PC-9 (cell line): Measurements from ENCODE around the gene SBF2. TPM values are rescaled to one million over a fixed set of nuclear protein-coding genes. Genes with fewer than 3 reads are reported as not detected.
"Not testable (repeated sequence)": the region's sequence is repeated elsewhere in the genome, so short reads cannot be mapped to it uniquely, and the experiment has no call there.

Experiments used
- BruUV-seq: library from RNA; stranded (reverse); fragments of 400-500 nt; replicated peaks from 2 replicates; lab custom pipeline; 2021; lab: Mats Ljungman, UMichigan
- CTCF ChIA-PET: fragments of 300-600 bp; sonication (Branson Sonifier 250); formaldehyde crosslinking; loops from one replicate; lab custom pipeline; 2022; ENCODE audit warnings: antibody characterized with exemption; lab: Charles Lee
- POLR2A ChIA-PET: fragments of 300-600 bp; sonication (Branson Sonifier 250); formaldehyde crosslinking; loops from one replicate; lab custom pipeline; 2022; ENCODE audit warnings: antibody characterized with exemption; ENCODE audit not compliant: unreplicated experiment; lab: Charles Lee
- DNase-seq, 2 experiments: peaks; one replicate each; pipeline versions ENCODE4 v3.0.0 to v3.0.0-alpha.2; 2015 to 2022; ENCODE audit warnings: mixed read lengths in 1 of 2
- H2AFZ ChIP-seq: fragments of 200-600 bp; sonication (generic); 2 replicates; pipeline ENCODE4 v1.8.1; 2017; ENCODE audit warnings: antibody characterized with exemption
- H3F3A ChIP-seq: fragments of 200-600 bp; sonication (generic); 2 replicates; pipeline ENCODE4 v1.8.1; 2017; ENCODE audit warnings: antibody characterized with exemption, mild to moderate bottlenecking, low read depth; ENCODE audit not compliant: insufficient read depth
- H3K27ac ChIP-seq: fragments of 200-600 bp; sonication (generic); 2 replicates; pipeline ENCODE4 v1.6.1; 2016; ENCODE audit warnings: mixed run types
- H3K27me3 ChIP-seq: fragments of 200-600 bp; sonication (generic); 2 replicates; pipeline ENCODE4 v1.6.1; 2016; ENCODE audit warnings: low read depth, mixed run types; ENCODE audit not compliant: insufficient read depth
- H3K36me3 ChIP-seq: fragments of 200-600 bp; sonication (generic); 2 replicates; pipeline ENCODE4 v1.6.1; 2016; ENCODE audit warnings: low read depth, mixed run types
- H3K4me1 ChIP-seq: fragments of 200-600 bp; sonication (generic); replicated peaks from 2 replicates; pipeline ENCODE4 v1.6.1; 2016; ENCODE audit warnings: mixed run types; ENCODE audit not compliant: insufficient read depth
- H3K4me2 ChIP-seq: fragments of 200-600 bp; sonication (generic); 2 replicates; pipeline ENCODE4 v1.6.1; 2017; ENCODE audit warnings: mixed run types
- H3K4me3 ChIP-seq: fragments of 200-600 bp; sonication (generic); 2 replicates; pipeline ENCODE4 v1.6.1; 2016; ENCODE audit warnings: mixed run types
- H3K79me2 ChIP-seq: fragments of 200-600 bp; sonication (generic); 2 replicates; pipeline ENCODE4 v1.6.1; 2017; ENCODE audit warnings: low read depth, mixed run types
- H3K9me2 ChIP-seq: fragments of 200-600 bp; sonication (generic); 2 replicates; pipeline ENCODE4 v1.8.1; 2017; ENCODE audit warnings: mild to moderate bottlenecking; ENCODE audit not compliant: insufficient read depth
- H3K9me3 ChIP-seq: fragments of 200-600 bp; sonication (generic); 2 replicates; pipeline ENCODE4 v1.8.1; 2016; ENCODE audit warnings: low read depth; ENCODE audit not compliant: insufficient read depth
- H4K20me1 ChIP-seq: fragments of 200-600 bp; sonication (generic); 2 replicates; pipeline ENCODE4 v1.8.1; 2017; ENCODE audit not compliant: insufficient read depth
- EZH2 ChIP-seq: fragments of 200-600 bp; sonication (generic); IDR thresholded peaks from 2 replicates; pipeline ENCODE4 v1.8.0; 2017; ENCODE audit warnings: antibody characterized with exemption, low read depth
- intact Hi-C: fragments of 100-400 bp; cut with micrococcal nuclease; formaldehyde crosslinking; loops from one replicate; pipeline ENCODE4 v1.10.0; 2022; ENCODE audit not compliant: unreplicated experiment
- total RNA-seq: library from RNA; stranded (reverse); gene quantifications from 2 replicates; pipeline ENCODE4 v1.2.3, GENCODE V29; 2021
- TF ChIP-seq, protein P1 (sequence below): fragments of 200-600 bp; sonication (generic); conservative IDR thresholded peaks from 2 replicates; pipeline ENCODE4 v1.6.1; 2017; ENCODE audit warnings: mixed run types, antibody characterized with exemption, mild to moderate bottlenecking, moderate library complexity

Gene SBF2
- total RNA-seq, 1 experiment from 2014 or later, result 18.6 TPM

DNA sequence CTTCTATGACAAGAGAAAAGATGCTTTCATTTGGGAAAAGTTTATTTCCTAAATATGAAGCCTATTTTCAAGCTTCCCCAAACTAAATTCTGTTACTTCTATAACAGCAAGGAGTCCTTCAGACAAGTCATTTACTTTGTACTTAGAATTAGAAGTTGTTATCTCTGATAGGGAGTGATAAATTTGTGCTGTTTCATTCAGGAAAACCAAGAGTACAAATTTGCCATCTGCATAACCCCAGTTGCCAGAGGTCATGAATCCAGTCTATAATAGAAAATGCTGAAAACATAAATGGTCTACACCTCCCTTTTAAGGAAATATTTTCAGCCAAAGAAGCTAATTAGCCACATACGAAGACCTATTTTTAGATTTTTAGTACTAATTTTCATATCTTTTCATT, 61.3 kb downstream of the SBF2 start:
- Histone ChIP-seq H3K4me3 (no peak overlapping the region), H3K27ac (no peak overlapping the region), H3K27me3 (no peaks in the 10 kb centered on the region), H3K9me3 (no peaks in the 10 kb centered on the region), H3F3A (0 out of 2 replicates have a peak, but pooled peaks cover 5% of the 10 kb centered on the region), H3K79me2 (no peaks in the 10 kb centered on the region), H3K4me1 (no peaks in the 10 kb centered on the region; the same call in 1 of the 2 replicates), H3K36me3 (no peaks in the 10 kb centered on the region), H2AFZ (no peak overlapping the region), H3K4me2 (no peak overlapping the region), H3K9me2 (no peaks in the 10 kb centered on the region), H4K20me1 (no peaks in the 10 kb centered on the region; the same call in 1 of the 2 replicates)
- ChIA-PET CTCF (no interaction called here), POLR2A (no interaction called here)
- TF ChIP-seq, protein P1, sequence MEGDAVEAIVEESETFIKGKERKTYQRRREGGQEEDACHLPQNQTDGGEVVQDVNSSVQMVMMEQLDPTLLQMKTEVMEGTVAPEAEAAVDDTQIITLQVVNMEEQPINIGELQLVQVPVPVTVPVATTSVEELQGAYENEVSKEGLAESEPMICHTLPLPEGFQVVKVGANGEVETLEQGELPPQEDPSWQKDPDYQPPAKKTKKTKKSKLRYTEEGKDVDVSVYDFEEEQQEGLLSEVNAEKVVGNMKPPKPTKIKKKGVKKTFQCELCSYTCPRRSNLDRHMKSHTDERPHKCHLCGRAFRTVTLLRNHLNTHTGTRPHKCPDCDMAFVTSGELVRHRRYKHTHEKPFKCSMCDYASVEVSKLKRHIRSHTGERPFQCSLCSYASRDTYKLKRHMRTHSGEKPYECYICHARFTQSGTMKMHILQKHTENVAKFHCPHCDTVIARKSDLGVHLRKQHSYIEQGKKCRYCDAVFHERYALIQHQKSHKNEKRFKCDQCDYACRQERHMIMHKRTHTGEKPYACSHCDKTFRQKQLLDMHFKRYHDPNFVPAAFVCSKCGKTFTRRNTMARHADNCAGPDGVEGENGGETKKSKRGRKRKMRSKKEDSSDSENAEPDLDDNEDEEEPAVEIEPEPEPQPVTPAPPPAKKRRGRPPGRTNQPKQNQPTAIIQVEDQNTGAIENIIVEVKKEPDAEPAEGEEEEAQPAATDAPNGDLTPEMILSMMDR, result no peak
- TF ChIP-seq EZH2, result no peak
- intact Hi-C loops, result no loop called here
- DNase-seq, result no peak
- no TSS peak for BruUV-seq

GRCh38 chr11:10231803-10232202, 62.2 kb downstream of the SBF2 start:
- H3F3A ChIP-seq, CTCF ChIA-PET, H3K9me2 ChIP-seq, H3K9me3 ChIP-seq, H3K79me2 ChIP-seq, H3K4me2 ChIP-seq, H3K4me1 ChIP-seq, H2AFZ ChIP-seq, intact Hi-C loops, H3K36me3 ChIP-seq, H3K27me3 ChIP-seq, H3K27ac ChIP-seq, H3K4me3 ChIP-seq, DNase-seq, H4K20me1 ChIP-seq, BruUV-seq, POLR2A ChIA-PET: not testable (repeated sequence)

DNA sequence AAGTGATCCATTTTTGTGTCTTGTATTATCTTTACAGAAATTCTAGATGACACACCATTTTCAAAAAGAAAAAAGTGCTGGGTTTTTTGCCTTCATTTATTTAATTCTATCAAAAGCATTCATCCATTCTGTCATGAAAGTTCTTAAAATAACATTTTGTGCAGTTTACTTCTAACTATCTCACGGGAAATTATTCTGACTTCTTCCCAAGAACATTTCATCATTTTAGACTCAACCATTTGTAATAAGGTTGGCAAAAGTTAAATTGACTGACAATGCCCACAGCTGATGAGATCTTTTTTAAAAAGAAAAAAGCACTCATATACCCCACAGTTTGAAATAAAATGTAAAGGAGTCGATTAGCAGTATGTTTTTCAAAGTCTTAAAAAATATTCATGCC, 68.5 kb downstream of the SBF2 start:
- TF ChIP-seq, protein P1, result no peak
- TF ChIP-seq EZH2, result no peak
- Histone ChIP-seq H4K20me1 (no peaks in the 10 kb centered on the region), H3K36me3 (no peaks in the 10 kb centered on the region), H3F3A (no peaks in the 10 kb centered on the region), H3K9me3 (no peaks in the 10 kb centered on the region), H3K4me1 (no peaks in the 10 kb centered on the region), H3K27ac (no peak overlapping the region), H3K9me2 (no peaks in the 10 kb centered on the region), H3K27me3 (no peaks in the 10 kb centered on the region), H3K79me2 (no peaks in the 10 kb centered on the region), H3K4me2 (no peak overlapping the region), H2AFZ (no peak overlapping the region), H3K4me3 (no peak overlapping the region)
- no peak for DNase-seq
- ChIA-PET CTCF (no interaction called here), POLR2A (no interaction called here)
- BruUV-seq, result no TSS peak
- intact Hi-C loops, result no loop called here

DNA sequence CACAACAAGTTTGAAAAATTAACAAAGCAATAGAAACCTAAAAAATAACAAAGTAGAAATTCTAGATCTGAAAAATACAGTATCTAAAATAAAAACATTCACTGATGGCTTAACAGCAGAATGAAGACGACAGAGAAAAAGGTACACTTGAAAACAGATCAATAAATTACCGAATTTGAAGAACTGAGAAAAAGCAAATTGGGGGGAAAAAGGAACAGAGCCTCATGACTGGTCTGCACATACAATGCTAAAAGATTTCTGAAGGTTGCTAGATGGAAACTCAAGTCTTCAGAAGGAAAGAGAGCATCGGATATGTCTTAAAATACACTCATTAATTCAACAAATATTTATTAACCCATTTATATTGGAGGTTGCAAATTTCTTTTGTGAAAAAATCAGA, 71.6 kb downstream of the SBF2 start:
- H3K4me3 ChIP-seq, result no peak overlapping the region
- H3K79me2 ChIP-seq, result no peaks in the 10 kb centered on the region
- no peak for TF ChIP-seq EZH2
- TF ChIP-seq, protein P1, result no peak
- H3K27ac ChIP-seq, result no peak overlapping the region
- no TSS peak for BruUV-seq
- H3K9me3 ChIP-seq, result no peaks in the 10 kb centered on the region
- POLR2A ChIA-PET, result no interaction called here
- no peaks in the 10 kb centered on the region for H3K9me2 ChIP-seq
- no peak overlapping the region for H2AFZ ChIP-seq
- CTCF ChIA-PET, result no interaction called here
- no peak overlapping the region for H3K4me2 ChIP-seq
- DNase-seq, result no peak
- intact Hi-C loops, result no loop called here
- H3K27me3 ChIP-seq, result no peaks in the 10 kb centered on the region
- H3F3A ChIP-seq, result no peaks in the 10 kb centered on the region
- H4K20me1 ChIP-seq, result no peaks in the 10 kb centered on the region
- H3K4me1 ChIP-seq, result no peaks in the 10 kb centered on the region
- no peaks in the 10 kb centered on the region for H3K36me3 ChIP-seq
